HT-29 (cell line): ENCODE data around the gene SAT2. TPM values are rescaled to one million over a fixed set of nuclear protein-coding genes. Genes with fewer than 3 reads are reported as not detected.

Source experiments
- DNase-seq: peaks from one replicate; pipeline ENCODE4 v3.0.0-alpha.2; 2015; ENCODE audit warnings: low spot score
- small RNA-seq: library from RNA; depleted of rRNA; stranded (forward); fragments of <200 nt; gene quantifications from one replicate; pipeline ENCODE3, GENCODE V24; 2014
- total RNA-seq: library from RNA; depleted of rRNA; stranded (reverse); fragments of >200 nt; shearing (Covaris generic); gene quantifications from 2 replicates; pipeline ENCODE4 v1.2.3, GENCODE V29; 2014; rRNA removed

The SAT2 gene
- total RNA-seq, 1 experiment from 2014 or later, result 3.2 TPM

- no peak for DNase-seq
Observed at GRCh38 chr17:7576432-7576937, 51.1 kb downstream of the SAT2 start.

Small RNAs within 50 kb of the gene (small RNA-seq; reads per million reads assigned to genes)
- not detected for gene CD68
- not detected for gene SNORD10

Other genes starting within 250 kb of the SAT2 start
- gene TNK1, start 246.7 kb downstream of the SAT2 start, total RNA-seq, result 4.8 and 9.4 TPM in 2 replicates
- 28.5 and 32.4 TPM in 2 replicates for gene PLSCR3, start 233.3 kb downstream of the SAT2 start, total RNA-seq
- 84.6 and 111 TPM in 2 replicates for gene TMEM256, start 223.7 kb downstream of the SAT2 start, total RNA-seq
- gene NLGN2, start 220.0 kb downstream of the SAT2 start, total RNA-seq, result 2.2 and 2.7 TPM in 2 replicates
- not detected in 2 replicates for gene SPEM1, start 207.5 kb downstream of the SAT2 start, total RNA-seq
- not detected in 2 replicates for gene SPEM2, start 202.2 kb downstream of the SAT2 start, total RNA-seq
- gene SPEM3, start 199.0 kb downstream of the SAT2 start, total RNA-seq, result not detected in 2 replicates
- 11.7 and 19.4 TPM in 2 replicates for gene TMEM102, start 192.4 kb downstream of the SAT2 start, total RNA-seq
- 0.46 and 0.52 TPM in 2 replicates for gene FGF11, start 188.3 kb downstream of the SAT2 start, total RNA-seq
- gene CHRNB1, start 182.8 kb downstream of the SAT2 start, total RNA-seq, result 0.83 and 1.6 TPM in 2 replicates
- 8.4 and 10.0 TPM in 2 replicates for gene ZBTB4, start 148.2 kb downstream of the SAT2 start, total RNA-seq
- 0.28 TPM in 1 of 2 replicates, not detected in the other for gene SLC35G6, start 146.4 kb downstream of the SAT2 start, total RNA-seq
- 26.0 and 58.6 TPM in 2 replicates for gene POLR2A, start 143.5 kb downstream of the SAT2 start, total RNA-seq
- not detected in 2 replicates for gene TNFSF12, start 78.8 kb downstream of the SAT2 start, total RNA-seq
- gene TNFSF13, start 69.1 kb downstream of the SAT2 start, total RNA-seq, result 15.6 and 19.1 TPM in 2 replicates
- gene SENP3, start 65.9 kb downstream of the SAT2 start, total RNA-seq, result 73.2 and 74.3 TPM in 2 replicates
- 4.0 and 6.6 TPM in 2 replicates for gene CD68, start 48.2 kb downstream of the SAT2 start, total RNA-seq
- 79.8 and 81.4 TPM in 2 replicates for gene MPDU1, start 44.0 kb downstream of the SAT2 start, total RNA-seq
- 0.70 TPM in 1 of 2 replicates, not detected in the other for gene SOX15, start 37.7 kb downstream of the SAT2 start, total RNA-seq
- gene FXR2, start 12.9 kb downstream of the SAT2 start, total RNA-seq, result 23.8 and 30.3 TPM in 2 replicates
- 0.13 TPM in 1 of 2 replicates, not detected in the other for gene SHBG, start 2.3 kb upstream of the SAT2 start, total RNA-seq
- not detected in 2 replicates for gene ATP1B2, start 23.1 kb upstream of the SAT2 start, total RNA-seq
- gene TP53, start 59.7 kb upstream of the SAT2 start, total RNA-seq, result 57.1 and 61.0 TPM in 2 replicates
- 18.5 and 23.0 TPM in 2 replicates for gene WRAP53, start 60.7 kb upstream of the SAT2 start, total RNA-seq
- not detected in 2 replicates for gene EFNB3, start 77.4 kb upstream of the SAT2 start, total RNA-seq
- 0.21 TPM in 1 of 2 replicates, not detected in the other for gene DNAH2, start 89.9 kb upstream of the SAT2 start, total RNA-seq
- gene KDM6B, start 206.4 kb upstream of the SAT2 start, total RNA-seq, result 5.3 and 17.6 TPM in 2 replicates
- 0.43 and 0.50 TPM in 2 replicates for gene TMEM88, start 227.2 kb upstream of the SAT2 start, total RNA-seq
- 71.8 and 89.4 TPM in 2 replicates for gene NAA38, start 229.7 kb upstream of the SAT2 start, total RNA-seq
- 8.4 and 10.7 TPM in 2 replicates for gene CYB5D1, start 230.2 kb upstream of the SAT2 start, total RNA-seq